H1 (cell line): Measurements from ENCODE around the gene C10orf120. TPM values are rescaled to one million over a fixed set of nuclear protein-coding genes. Genes with fewer than 3 reads are reported as not detected.

Experiments
- CTCF ChIA-PET: fragments of 300-600 bp; sonication (Branson Sonifier 250); formaldehyde crosslinking; loops from one replicate; lab custom pipeline; 2021; ENCODE audit not compliant: partially characterized antibody; lab: Charles Lee
- POLR2A ChIA-PET: fragments of 300-600 bp; sonication (Branson Sonifier 250); formaldehyde crosslinking; loops from one replicate; lab custom pipeline; 2021; ENCODE audit warnings: inconsistent platforms; ENCODE audit not compliant: partially characterized antibody; lab: Charles Lee
- DNase-seq, 2 experiments: peaks; one replicate each; pipeline versions ENCODE4 v3.0.0 to v3.0.0-alpha.2; 2010 to 2022; ENCODE audit warnings: low spot score in 2 of 2, low read depth in 1 of 2, mixed read lengths in 1 of 2
- FAIRE-seq: peaks from 2 replicates; lab custom pipeline; 2011; peaks lifted over from hg19 to GRCh38; lab: Jason Lieb, UNC
- H2AFZ ChIP-seq: 2 replicates; pipeline ENCODE4 v1.8.1; 2012; ENCODE audit warnings: low read length, inconsistent platforms
- H2AK5ac ChIP-seq: 2 replicates; pipeline ENCODE4 v1.6.1; 2013; ENCODE audit warnings: low read depth, low read length
- H2BK120ac ChIP-seq: replicated peaks from 2 replicates; pipeline ENCODE3; 2013; ENCODE audit warnings: low read depth, low read length, inconsistent platforms
- H2BK12ac ChIP-seq: 2 replicates; pipeline ENCODE4 v1.6.1; 2013; ENCODE audit warnings: low read depth, low read length
- H2BK15ac ChIP-seq: 2 replicates; pipeline ENCODE4 v1.6.1; 2013; ENCODE audit warnings: low read length
- H2BK20ac ChIP-seq: 2 replicates; pipeline ENCODE4 v1.6.1; 2013; ENCODE audit warnings: low read length
- H2BK5ac ChIP-seq: 2 replicates; pipeline ENCODE4 v1.6.1; 2013; ENCODE audit warnings: low read depth, low read length
- H3K14ac ChIP-seq: 2 replicates; pipeline ENCODE4 v1.6.1; 2013; ENCODE audit warnings: inconsistent platforms; ENCODE audit not compliant: insufficient read length
- H3K18ac ChIP-seq: 2 replicates; pipeline ENCODE4 v1.6.1; 2013; ENCODE audit warnings: low read length; ENCODE audit errors: extremely low read depth
- H3K23ac ChIP-seq: 2 replicates; pipeline ENCODE4 v1.6.1; 2013; ENCODE audit warnings: inconsistent platforms; ENCODE audit not compliant: insufficient read length
- H3K23me2 ChIP-seq: 2 replicates; pipeline ENCODE4 v1.6.1; 2013; ENCODE audit warnings: low read depth, low read length
- H3K27ac ChIP-seq: 2 replicates; pipeline ENCODE4 v1.6.1; 2011; ENCODE audit warnings: low read depth, low read length, inconsistent platforms
- H3K27me3 ChIP-seq, 4 experiments: replicated peaks in 1 of 4; 1 replicate in 1 of 4; 2 replicates in 3 of 4; pipeline versions ENCODE4 v1.6.1 to v1.8.1; 2011 to 2013; ENCODE audit warnings: low read length in 3 of 4, mild to moderate bottlenecking in 3 of 4, inconsistent platforms in 2 of 4, mixed read lengths in 2 of 4, moderate library complexity in 1 of 4; ENCODE audit not compliant: control insufficient read depth in 3 of 4, insufficient read depth in 3 of 4; ENCODE audit errors: extremely low read depth in 1 of 4
- H3K36me3 ChIP-seq, 4 experiments: 2 replicates each; pipeline versions ENCODE4 v1.6.1 to v1.8.1; 2011 to 2013; ENCODE audit warnings: mild to moderate bottlenecking in 4 of 4, low read length in 3 of 4, moderate library complexity in 2 of 4, control low read depth in 1 of 4, inconsistent platforms in 1 of 4; ENCODE audit not compliant: insufficient read depth in 4 of 4, control insufficient read depth in 2 of 4
- H3K4ac ChIP-seq: replicated peaks from 2 replicates; pipeline ENCODE3; 2013; ENCODE audit warnings: low read length, low read depth, mixed read lengths, inconsistent platforms; ENCODE audit not compliant: insufficient read length
- H3K4me1 ChIP-seq, 4 experiments: replicated peaks in 1 of 4; 1 replicate in 1 of 4; 2 replicates in 3 of 4; pipeline versions ENCODE4 v1.6.1 to v1.8.1; 2011 to 2013; ENCODE audit warnings: low read length in 3 of 4, inconsistent platforms in 2 of 4, mixed read lengths in 1 of 4; ENCODE audit not compliant: insufficient read depth in 4 of 4, control insufficient read depth in 3 of 4
- H3K4me2 ChIP-seq, 2 experiments: 2 replicates each; pipeline versions ENCODE4 v1.6.1 to v1.8.1; 2011 to 2013; ENCODE audit warnings: low read depth in 2 of 2, low read length in 2 of 2, control low read depth in 1 of 2, inconsistent platforms in 1 of 2, mild to moderate bottlenecking in 1 of 2; ENCODE audit not compliant: insufficient read depth in 1 of 2
- H3K4me3 ChIP-seq, 4 experiments: fragments of 200-600, 300-600 bp in 1 of 4; sonication (generic), shearing (Covaris generic), sonication (Bioruptor Twin) in 1 of 4; 2 replicates each; pipeline versions ENCODE4 v1.5.1 to v1.8.1; 2011 to 2016; ENCODE audit warnings: low read length in 4 of 4, low read depth in 3 of 4, control low read depth in 2 of 4, inconsistent platforms in 2 of 4, mild to moderate bottlenecking in 2 of 4, mixed read lengths in 1 of 4, moderate library complexity in 1 of 4; ENCODE audit not compliant: insufficient read depth in 2 of 4; ENCODE audit errors: extremely low read depth in 1 of 4
- H3K56ac ChIP-seq: replicated peaks from 2 replicates; pipeline ENCODE3; 2013; ENCODE audit warnings: low read depth, mild to moderate bottlenecking, mixed read lengths, low read length, inconsistent platforms; ENCODE audit not compliant: insufficient read length
- H3K79me1 ChIP-seq: 2 replicates; pipeline ENCODE4 v1.6.1; 2013; ENCODE audit warnings: low read depth, low read length, control low read depth
- H3K79me2 ChIP-seq, 2 experiments: 2 replicates each; pipeline versions ENCODE4 v1.6.1 to v1.8.1; 2012 to 2013; ENCODE audit warnings: low read length in 2 of 2, mild to moderate bottlenecking in 2 of 2, inconsistent platforms in 1 of 2; ENCODE audit not compliant: insufficient read depth in 2 of 2, control insufficient read depth in 1 of 2
- H3K9ac ChIP-seq, 4 experiments: replicated peaks in 1 of 4; 1 replicate in 1 of 4; 2 replicates in 3 of 4; pipeline versions ENCODE4 v1.6.1 to v1.8.1; 2011 to 2013; ENCODE audit warnings: low read depth in 3 of 4, low read length in 3 of 4, control low read depth in 2 of 4, mild to moderate bottlenecking in 2 of 4, moderate library complexity in 2 of 4, inconsistent platforms in 1 of 4; ENCODE audit errors: extremely low read depth in 1 of 4
- H3K9me3 ChIP-seq, 2 experiments: 2 replicates each; pipeline versions ENCODE4 v1.6.1 to v1.8.1; 2012 to 2013; ENCODE audit warnings: mild to moderate bottlenecking in 2 of 2, moderate library complexity in 2 of 2, control low read depth in 1 of 2, inconsistent platforms in 1 of 2, low read depth in 1 of 2, low read length in 1 of 2, mixed read lengths in 1 of 2; ENCODE audit not compliant: insufficient read depth in 2 of 2
- H4K20me1 ChIP-seq, 2 experiments: replicated peaks in 1 of 2; 2 replicates each; pipeline versions ENCODE3 to v1.8.1; 2011 to 2013; ENCODE audit warnings: inconsistent platforms in 2 of 2, low read length in 2 of 2, mild to moderate bottlenecking in 1 of 2; ENCODE audit not compliant: insufficient read depth in 2 of 2, control insufficient read depth in 1 of 2
- H4K5ac ChIP-seq: 2 replicates; pipeline ENCODE4 v1.6.1; 2013; ENCODE audit warnings: low read length, low read depth, mixed read lengths, inconsistent platforms; ENCODE audit not compliant: insufficient read length
- H4K8ac ChIP-seq: 2 replicates; pipeline ENCODE4 v1.8.0; 2013; ENCODE audit warnings: mild to moderate bottlenecking, moderate library complexity, low read length, inconsistent platforms; ENCODE audit not compliant: insufficient read depth; ENCODE audit errors: extremely low read depth
- H4K91ac ChIP-seq: replicated peaks from 2 replicates; pipeline ENCODE3; 2013; ENCODE audit warnings: low read length, mixed read lengths, inconsistent platforms; ENCODE audit not compliant: insufficient read length
- BACH1 ChIP-seq: IDR thresholded peaks from 2 replicates; pipeline ENCODE4 v1.6.1; 2012; ENCODE audit warnings: low read length, improper control_type of control experiment
- CBX8 ChIP-seq: fragments of 300-800, 300-1000 bp; sonication (generic); IDR thresholded peaks from 2 replicates; pipeline ENCODE4 v1.7.1; 2016; ENCODE audit warnings: low read depth, low read length, borderline replicate concordance
- FOSL1 ChIP-seq: IDR thresholded peaks from 2 replicates; pipeline ENCODE4 v1.6.1; 2011; ENCODE audit warnings: mild to moderate bottlenecking, low read depth, low read length, moderate library complexity; ENCODE audit not compliant: insufficient read depth
- GTF2F1 ChIP-seq: IDR thresholded peaks from 2 replicates; pipeline ENCODE4 v1.6.1; 2012; ENCODE audit warnings: low read depth, low read length, improper control_type of control experiment, borderline replicate concordance
- NANOG ChIP-seq: IDR thresholded peaks from 2 replicates; pipeline ENCODE4 v1.6.1; 2011; ENCODE audit warnings: low read length, low read depth, mild to moderate bottlenecking, inconsistent platforms; ENCODE audit not compliant: insufficient read depth, poor library complexity, severe bottlenecking
- TCF12 ChIP-seq: IDR thresholded peaks from 2 replicates; pipeline ENCODE4 v1.6.1; 2011; ENCODE audit warnings: low read depth, mild to moderate bottlenecking, low read length
- WGBS, 2 experiments: shearing (Covaris generic) in 1 of 2; methylation state at CpG; one replicate each; pipeline versions ENCODE4 v1.1.6 to v1.1.7; 2013 to 2015; ENCODE audit warnings: low lambda C conversion rate in 2 of 2, mixed read lengths in 2 of 2, inconsistent platforms in 1 of 2, low coverage in 1 of 2, missing lambda C conversion rate in 1 of 2; ENCODE audit not compliant: insufficient replicate concordance in 2 of 2, insufficient coverage in 1 of 2, insufficient read length in 1 of 2; ENCODE audit errors: extremely low coverage in 1 of 2, missing lambda C conversion rate in 1 of 2; 5-methylcytosine and 5-hydroxymethylcytosine counted together
- polyA plus RNA-seq, 7 experiments: library from polyadenylated mRNA; depleted of rRNA in 3 of 7; stranded (reverse) in 5 of 7; unstranded in 2 of 7; fragments of >200 nt in 5 of 7; fragments of 200-250 nt in 2 of 7; gene quantifications; 1 replicate in 5 of 7; 2 replicates in 1 of 7; 4 replicates in 1 of 7; pipeline versions ENCODE4 v1.2.1 to v1.2.3, GENCODE V29; 2011 to 2013; ENCODE audit warnings: missing spikeins in 2 of 7, mixed read lengths in 2 of 7
- total RNA-seq: library from RNA; stranded (reverse); fragmentation: NEBNext Ultra II Directional; extraction: Animal tissue kit (Norgen Biotek cat#: 25700); gene quantifications from 2 replicates; pipeline ENCODE4 v1.2.1, GENCODE V29; 2021

C10orf120 gene
- total and polyA plus RNA-seq, 2 of the 8 experiments (the other 6 are each of a cell fraction or from before 2014, with no cell fraction given) = not detected

DNA sequence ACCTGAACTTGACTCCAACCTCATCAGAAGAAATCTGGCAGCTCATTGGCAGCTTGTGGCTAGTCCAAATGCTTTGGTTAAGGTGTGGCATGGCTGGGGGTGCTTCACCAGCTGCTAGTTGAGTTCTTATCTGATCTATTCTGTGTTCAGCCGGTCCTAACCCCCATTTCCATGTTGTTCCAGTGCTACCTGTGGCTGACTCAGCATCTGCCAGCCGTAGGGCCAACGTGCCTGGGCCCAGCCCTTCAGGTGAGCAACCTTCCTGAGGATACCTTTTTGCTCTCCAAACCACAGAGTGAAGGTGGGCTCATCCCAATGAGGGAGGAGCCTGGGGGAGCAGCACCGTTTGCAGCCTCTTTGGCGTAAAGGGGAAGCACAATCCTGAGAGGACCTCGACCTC is 46.8 kb upstream of the C10orf120 start:
- no peak overlapping the region for H3K9ac ChIP-seq
- H2BK120ac ChIP-seq = no peak overlapping the region
- ChIA-PET CTCF (no interaction called here), POLR2A (no interaction called here)
- WGBS, 2 experiments = 89% methylated on average over 6 of the region's 6 CpGs; no CpG with 5 or more reads in 1 of the 2 experiments
- no peak overlapping the region for H3K14ac ChIP-seq
- no peak overlapping the region for H3K4me3 ChIP-seq
- H2BK5ac ChIP-seq = no peak overlapping the region
- H3K23ac ChIP-seq = no peak overlapping the region
- no peak overlapping the region for H2AFZ ChIP-seq
- no peaks in the 10 kb centered on the region for H3K27me3 ChIP-seq
- H3K18ac ChIP-seq = no peak overlapping the region
- no peak overlapping the region for H3K4ac ChIP-seq
- H3K79me2 ChIP-seq = no peaks in the 10 kb centered on the region
- H2BK15ac ChIP-seq = no peak overlapping the region
- no peak overlapping the region for H2BK12ac ChIP-seq
- no peak overlapping the region for H2AK5ac ChIP-seq
- no peaks in the 10 kb centered on the region for H4K20me1 ChIP-seq
- no peaks in the 10 kb centered on the region for H3K4me1 ChIP-seq
- DNase-seq (no peak), FAIRE-seq (no peak)
- H3K9me3 ChIP-seq = no peaks in the 10 kb centered on the region
- no peak overlapping the region for H3K27ac ChIP-seq
- no peak overlapping the region for H3K56ac ChIP-seq
- H4K91ac ChIP-seq = no peak overlapping the region
- no peak overlapping the region for H2BK20ac ChIP-seq
- no peak overlapping the region for H3K4me2 ChIP-seq
- H3K79me1 ChIP-seq = no peaks in the 10 kb centered on the region
- H4K5ac ChIP-seq = no peak overlapping the region
- no peaks in the 10 kb centered on the region for H3K23me2 ChIP-seq
- no peaks in the 10 kb centered on the region for H3K36me3 ChIP-seq
- no peak overlapping the region for H4K8ac ChIP-seq
- TF ChIP-seq NANOG (no peak), BACH1 (no peak), CBX8 (no peak), TCF12 (no peak), GTF2F1 (no peak), FOSL1 (no peak)
